NB4 (cell line): ENCODE measurements around the gene AQP7.
"Not testable (repeated sequence)": the region's sequence is repeated elsewhere in the genome, so short reads cannot be mapped to it uniquely, and the experiment has no call there.

ENCODE experiments used
- DNase-seq: peaks from one replicate; pipeline ENCODE4 v3.0.0; 2010; ENCODE audit warnings: low read depth
- H3K4me3 ChIP-seq: one replicate; pipeline ENCODE4 v1.5.1; 2011; ENCODE audit warnings: mild to moderate bottlenecking, low read depth, low read length, moderate library complexity
- MAX ChIP-seq: IDR thresholded peaks from 2 replicates; pipeline ENCODE4 v1.6.1; 2011; ENCODE audit warnings: low read depth, low read length
- MYC ChIP-seq: IDR thresholded peaks from 2 replicates; pipeline ENCODE4 v1.6.1; 2011; ENCODE audit warnings: low read depth, low read length
- POLR2A ChIP-seq: IDR thresholded peaks from 2 replicates; pipeline ENCODE4 v1.6.1; 2011; ENCODE audit warnings: mild to moderate bottlenecking; ENCODE audit not compliant: insufficient read length; ENCODE audit errors: extremely low read depth
- TF ChIP-seq, protein P1 (sequence below): IDR thresholded peaks from one replicate; pipeline ENCODE4 v1.5.1; 2012; ENCODE audit warnings: low read depth, low read length

AQP7 gene

GRCh38 chr9:33403941-33404787 lies 1.8 kb upstream of the AQP7 start:
- no peak overlapping the region for H3K4me3 ChIP-seq
- DNase-seq: no peak
- TF ChIP-seq, protein P1, sequence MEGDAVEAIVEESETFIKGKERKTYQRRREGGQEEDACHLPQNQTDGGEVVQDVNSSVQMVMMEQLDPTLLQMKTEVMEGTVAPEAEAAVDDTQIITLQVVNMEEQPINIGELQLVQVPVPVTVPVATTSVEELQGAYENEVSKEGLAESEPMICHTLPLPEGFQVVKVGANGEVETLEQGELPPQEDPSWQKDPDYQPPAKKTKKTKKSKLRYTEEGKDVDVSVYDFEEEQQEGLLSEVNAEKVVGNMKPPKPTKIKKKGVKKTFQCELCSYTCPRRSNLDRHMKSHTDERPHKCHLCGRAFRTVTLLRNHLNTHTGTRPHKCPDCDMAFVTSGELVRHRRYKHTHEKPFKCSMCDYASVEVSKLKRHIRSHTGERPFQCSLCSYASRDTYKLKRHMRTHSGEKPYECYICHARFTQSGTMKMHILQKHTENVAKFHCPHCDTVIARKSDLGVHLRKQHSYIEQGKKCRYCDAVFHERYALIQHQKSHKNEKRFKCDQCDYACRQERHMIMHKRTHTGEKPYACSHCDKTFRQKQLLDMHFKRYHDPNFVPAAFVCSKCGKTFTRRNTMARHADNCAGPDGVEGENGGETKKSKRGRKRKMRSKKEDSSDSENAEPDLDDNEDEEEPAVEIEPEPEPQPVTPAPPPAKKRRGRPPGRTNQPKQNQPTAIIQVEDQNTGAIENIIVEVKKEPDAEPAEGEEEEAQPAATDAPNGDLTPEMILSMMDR: no peak
- TF ChIP-seq MYC: no peak
- TF ChIP-seq MAX: no peak
- TF ChIP-seq POLR2A: no peak

DNA sequence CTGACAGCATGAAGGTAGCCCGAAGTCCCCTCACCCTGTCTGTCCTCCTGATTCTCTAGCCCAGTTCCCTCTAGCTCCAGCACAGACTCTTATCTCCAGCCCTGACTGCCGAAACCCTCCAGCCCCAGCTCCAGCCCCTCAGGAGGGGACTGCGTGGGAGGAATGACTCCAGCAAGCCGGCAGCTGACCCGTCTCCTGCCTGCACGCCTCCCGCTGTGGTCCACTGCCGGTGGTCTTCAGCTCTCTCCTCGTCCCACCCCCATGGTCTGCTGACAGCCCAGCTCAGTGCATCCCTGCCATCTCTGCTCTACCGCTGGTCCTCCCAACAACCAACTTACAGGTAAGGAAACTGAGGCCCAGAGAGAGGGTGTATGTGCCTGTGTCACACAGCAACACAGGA lies 559 bp downstream of the AQP7 start:
- not testable (repeated sequence) for H3K4me3 ChIP-seq, DNase-seq

DNA sequence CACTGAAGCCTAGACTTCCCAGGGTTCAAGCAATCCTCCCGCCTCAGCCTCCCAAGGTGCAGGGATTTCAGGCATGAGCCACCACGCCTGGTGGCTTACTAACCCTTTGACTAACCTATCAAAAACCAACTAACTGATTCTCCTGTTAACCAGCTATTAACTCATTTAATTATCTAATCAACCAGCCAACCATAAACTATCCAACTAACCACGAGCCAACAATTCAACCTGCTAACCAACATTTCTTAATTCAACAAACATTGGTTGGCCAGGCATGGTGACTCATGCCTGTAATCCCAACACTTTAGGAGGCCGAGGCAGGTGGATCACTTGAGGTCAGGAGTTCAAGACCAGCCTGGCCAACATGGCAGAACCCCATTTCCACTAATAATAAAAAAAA lies 3.3 kb downstream of the AQP7 start:
- not testable (repeated sequence) for H3K4me3 ChIP-seq, DNase-seq

GRCh38 chr9:33397801-33398200 lies 4.6 kb downstream of the AQP7 start:
- not testable (repeated sequence) for DNase-seq

DNA sequence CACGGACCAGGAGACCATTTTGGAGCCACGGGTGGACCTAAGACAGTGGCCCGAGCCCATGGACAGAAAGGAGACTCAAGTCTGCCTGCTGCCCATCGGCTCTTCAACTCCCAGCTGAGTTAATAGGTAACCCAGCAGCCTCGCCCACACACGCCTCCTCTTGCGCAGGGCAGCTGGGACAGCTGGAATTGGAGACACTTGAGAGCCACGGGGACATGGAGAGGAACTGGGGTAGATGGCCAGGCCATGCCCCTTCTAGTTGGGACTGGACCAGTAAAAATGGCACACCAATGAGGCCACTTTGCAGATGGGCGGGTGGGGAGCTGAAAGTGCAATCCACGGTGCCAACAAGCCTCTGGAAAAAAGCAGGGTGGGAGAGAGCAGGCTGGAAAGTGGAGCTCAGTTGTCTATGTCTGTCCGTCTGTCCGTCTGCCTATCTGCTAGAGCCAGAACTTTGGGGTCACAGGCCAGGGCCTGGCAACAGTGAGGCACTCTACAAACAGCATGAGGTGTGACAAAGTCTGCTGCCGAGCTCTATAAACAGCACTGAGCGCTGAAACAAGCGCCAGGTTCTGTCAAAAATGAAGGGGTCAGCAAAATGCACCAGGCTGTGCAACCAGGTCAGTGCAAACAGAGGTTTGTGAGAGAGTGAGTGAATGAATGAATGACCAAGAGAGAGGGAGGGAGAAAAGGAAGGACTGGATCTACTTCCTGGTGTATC lies 7.0 kb downstream of the AQP7 start:
- not testable (repeated sequence) for DNase-seq, H3K4me3 ChIP-seq

More at GRCh38 chr9:33397801-33398200, 4.6 kb downstream of the AQP7 start:
- not testable (repeated sequence) for H3K4me3 ChIP-seq

DNA sequence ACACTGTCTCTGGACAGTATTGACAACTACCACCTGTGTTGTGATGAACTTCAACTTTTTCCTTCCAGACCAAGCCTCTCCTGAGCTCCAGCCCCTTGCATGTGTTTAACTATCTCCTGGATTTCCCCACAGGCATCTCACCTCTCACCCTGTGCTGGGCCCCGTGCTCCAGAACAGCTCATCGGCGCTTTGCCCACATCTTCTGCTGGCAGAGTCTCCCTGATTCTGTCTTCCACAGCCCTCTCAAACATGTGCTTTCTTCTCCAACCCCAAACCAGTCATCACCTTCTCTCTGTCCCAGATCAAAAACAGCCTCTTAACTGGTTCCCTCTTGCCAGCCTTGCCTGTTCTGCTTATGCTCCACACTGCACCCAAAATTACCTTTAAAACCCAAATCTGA lies 8.4 kb downstream of the AQP7 start:
- not testable (repeated sequence) for H3K4me3 ChIP-seq, DNase-seq

DNA sequence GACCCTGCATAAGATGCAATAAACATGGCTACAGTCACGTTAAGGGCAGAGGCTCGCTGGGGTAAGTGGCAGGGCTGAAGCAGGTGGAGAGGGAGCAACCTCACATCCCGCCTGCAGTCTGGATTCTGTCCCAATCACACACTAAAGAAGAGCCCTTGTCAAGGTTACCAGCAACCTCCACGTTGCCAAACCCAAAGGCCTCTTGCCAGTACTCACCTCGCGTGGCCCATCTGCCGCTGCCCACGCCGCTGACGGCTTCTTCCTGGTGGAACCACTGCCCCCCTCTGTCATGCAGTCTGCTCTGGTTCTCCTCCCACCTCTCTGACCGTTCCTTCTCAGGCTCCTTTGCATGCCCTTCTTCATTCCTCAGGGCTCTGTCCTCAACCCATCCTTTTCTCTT lies 8.8 kb downstream of the AQP7 start:
- no peak overlapping the region for H3K4me3 ChIP-seq
- DNase-seq: no peak
- TF ChIP-seq MYC (no peak), POLR2A (no peak), MAX (no peak)
- TF ChIP-seq, protein P1: no peak

DNA sequence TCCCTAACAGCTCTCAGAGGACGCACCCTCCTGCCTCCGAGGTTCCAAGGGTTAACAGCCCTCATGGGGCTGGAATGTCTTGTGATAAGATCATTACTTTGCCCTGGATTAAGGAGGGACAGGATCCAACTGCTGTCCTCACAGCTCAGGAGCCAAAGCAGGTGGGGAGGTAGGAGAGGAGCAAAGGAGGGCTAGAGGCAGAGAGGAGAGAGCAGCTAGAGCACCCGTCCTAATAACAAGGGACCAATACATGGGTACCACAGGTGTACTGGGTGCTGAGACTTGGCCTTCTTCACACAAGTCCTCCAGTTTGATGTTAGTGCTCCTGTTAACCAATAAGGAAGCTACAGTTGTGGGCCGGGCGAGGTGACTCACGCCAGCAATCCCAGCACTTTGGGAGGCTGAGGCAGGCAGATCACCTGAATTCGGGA lies 9.8 kb downstream of the AQP7 start:
- not testable (repeated sequence) for DNase-seq, H3K4me3 ChIP-seq

- not testable (repeated sequence) for H3K4me3 ChIP-seq, DNase-seq
Measured at GRCh38 chr9:33391111-33391771, 11.1 kb downstream of the AQP7 start.
